IPS-18a (cell line): ENCODE data around the gene DUOX1.
A peak's percentile ranks its signal among the peaks of the same experiment; 100 is the strongest.

Source experiments
- H3K27ac ChIP-seq: one replicate; pipeline ENCODE4 v1.5.1; 2013; ENCODE audit warnings: low read length
- H3K27me3 ChIP-seq: one replicate; pipeline ENCODE4 v1.6.1; 2013; ENCODE audit warnings: mild to moderate bottlenecking, low read length; ENCODE audit not compliant: control insufficient read depth, insufficient read depth
- H3K36me3 ChIP-seq: one replicate; pipeline ENCODE4 v1.6.1; 2013; ENCODE audit warnings: low read depth, low read length; ENCODE audit not compliant: control insufficient read depth
- H3K4me1 ChIP-seq: one replicate; pipeline ENCODE4 v1.6.1; 2013; ENCODE audit warnings: low read depth, low read length; ENCODE audit not compliant: control insufficient read depth
- H3K4me3 ChIP-seq: one replicate; pipeline ENCODE4 v1.5.1; 2013; ENCODE audit warnings: low read length
- H3K9ac ChIP-seq: one replicate; pipeline ENCODE4 v1.6.1; 2013; ENCODE audit warnings: mild to moderate bottlenecking, low read length, moderate library complexity
- H3K9me3 ChIP-seq: one replicate; pipeline ENCODE4 v1.6.1; 2013; ENCODE audit warnings: low read depth, low read length; ENCODE audit not compliant: control insufficient read depth

Gene DUOX1

GRCh38 chr15:45166834-45167630, 37.2 kb downstream of the DUOX1 start:
- peak overlapping the region; percentile 78 for H3K9ac ChIP-seq
- no peaks in the 10 kb centered on the region for H3K27me3 ChIP-seq
- H3K27ac ChIP-seq = peak overlapping the region; percentile 68

GRCh38 chr15:45167631-45168205, 37.9 kb downstream of the DUOX1 start:
- H3K27me3 ChIP-seq = no peaks in the 10 kb centered on the region
- peak overlapping the region; percentile 78 for H3K9ac ChIP-seq
- H3K36me3 ChIP-seq = no peaks in the 10 kb centered on the region
- no peaks in the 10 kb centered on the region for H3K9me3 ChIP-seq
- no peak overlapping the region for H3K27ac ChIP-seq
- peak overlapping the region; percentile 71 for H3K4me3 ChIP-seq
- H3K4me1 ChIP-seq = peaks cover 18% of the 10 kb centered on the region

More at GRCh38 chr15:45166834-45167630, 37.2 kb downstream of the DUOX1 start:
- Histone ChIP-seq H3K36me3 (no peaks in the 10 kb centered on the region), H3K4me1 (peaks cover 22% of the 10 kb centered on the region), H3K9me3 (no peaks in the 10 kb centered on the region), H3K4me3 (peak overlapping the region; percentile 71)

- no peaks in the 10 kb centered on the region for H3K27me3 ChIP-seq
- H3K27ac ChIP-seq = no peak overlapping the region
- no peaks in the 10 kb centered on the region for H3K9me3 ChIP-seq
- H3K36me3 ChIP-seq = no peaks in the 10 kb centered on the region
- no peak overlapping the region for H3K4me3 ChIP-seq
- no peak overlapping the region for H3K9ac ChIP-seq
- H3K4me1 ChIP-seq = peaks cover 16% of the 10 kb centered on the region
These were observed 38.5 kb downstream of the DUOX1 start for GRCh38 chr15:45168286-45168685.

GRCh38 chr15:45168751-45169551, 39.2 kb downstream of the DUOX1 start:
- H3K27me3 ChIP-seq = no peaks in the 10 kb centered on the region
- no peak overlapping the region for H3K9ac ChIP-seq
- no peaks in the 10 kb centered on the region for H3K9me3 ChIP-seq
- H3K4me3 ChIP-seq = no peak overlapping the region
- H3K27ac ChIP-seq = no peak overlapping the region
- H3K36me3 ChIP-seq = no peaks in the 10 kb centered on the region
- H3K4me1 ChIP-seq = peaks cover 16% of the 10 kb centered on the region

- no peak overlapping the region for H3K4me3 ChIP-seq
- H3K27ac ChIP-seq = no peak overlapping the region
- H3K9ac ChIP-seq = no peak overlapping the region
- H3K9me3 ChIP-seq = no peaks in the 10 kb centered on the region
- peaks cover under 1% of the 10 kb centered on the region for H3K36me3 ChIP-seq
- H3K27me3 ChIP-seq = no peaks in the 10 kb centered on the region
- peaks cover 16% of the 10 kb centered on the region for H3K4me1 ChIP-seq
These were observed 40.0 kb downstream of the DUOX1 start for GRCh38 chr15:45169608-45170480.

GRCh38 chr15:45171912-45172311, 42.1 kb downstream of the DUOX1 start:
- H3K4me1 ChIP-seq = peaks cover 16% of the 10 kb centered on the region
- no peak overlapping the region for H3K27ac ChIP-seq
- H3K9ac ChIP-seq = no peak overlapping the region
- H3K27me3 ChIP-seq = no peaks in the 10 kb centered on the region
- H3K9me3 ChIP-seq = no peaks in the 10 kb centered on the region
- H3K36me3 ChIP-seq = peaks cover 7% of the 10 kb centered on the region
- no peak overlapping the region for H3K4me3 ChIP-seq

GRCh38 chr15:45174069-45174468, 44.3 kb downstream of the DUOX1 start:
- peaks cover 14% of the 10 kb centered on the region for H3K36me3 ChIP-seq
- no peak overlapping the region for H3K27ac ChIP-seq
- H3K9ac ChIP-seq = no peak overlapping the region
- H3K27me3 ChIP-seq = no peaks in the 10 kb centered on the region
- no peaks in the 10 kb centered on the region for H3K9me3 ChIP-seq
- H3K4me3 ChIP-seq = no peak overlapping the region
- peaks cover 11% of the 10 kb centered on the region for H3K4me1 ChIP-seq

- Histone ChIP-seq H3K27me3 (no peaks in the 10 kb centered on the region), H3K9ac (no peak overlapping the region), H3K36me3 (peaks cover 14% of the 10 kb centered on the region), H3K4me3 (no peak overlapping the region), H3K9me3 (no peaks in the 10 kb centered on the region), H3K27ac (no peak overlapping the region), H3K4me1 (peaks cover 8% of the 10 kb centered on the region)
These were observed 44.8 kb downstream of the DUOX1 start for GRCh38 chr15:45174577-45174976.

- Histone ChIP-seq H3K27me3 (no peaks in the 10 kb centered on the region), H3K27ac (no peak overlapping the region), H3K9ac (no peak overlapping the region), H3K4me3 (no peak overlapping the region), H3K4me1 (peaks cover 10% of the 10 kb centered on the region), H3K9me3 (no peaks in the 10 kb centered on the region), H3K36me3 (peaks cover 14% of the 10 kb centered on the region)
These were observed 47.5 kb downstream of the DUOX1 start for GRCh38 chr15:45177285-45177684.

- Histone ChIP-seq H3K4me1 (peaks cover 31% of the 10 kb centered on the region), H3K9me3 (no peaks in the 10 kb centered on the region), H3K36me3 (peaks cover 14% of the 10 kb centered on the region), H3K27me3 (no peaks in the 10 kb centered on the region), H3K27ac (no peak overlapping the region), H3K4me3 (no peak overlapping the region), H3K9ac (no peak overlapping the region)
These were observed 49.6 kb downstream of the DUOX1 start for GRCh38 chr15:45179221-45179985.
